T-helper 2 cell (primary cell): ENCODE measurements around the gene CCDC54.
A peak's percentile ranks its signal among the peaks of the same experiment; 100 is the strongest.

Source experiments
- DNase-seq, 5 experiments: peaks; one replicate each; pipeline versions ENCODE4 v3.0.0 to v3.0.0-alpha.2; 2012 to 2022

The CCDC54 gene

GRCh38 chr3:107394502-107394901 lies 17.3 kb downstream of the CCDC54 start:
- DNase-seq = no peak

- DNase-seq = no peak
Measured at GRCh38 chr3:107395066-107395465, 17.8 kb downstream of the CCDC54 start.

- DNase-seq = no peak
Measured at GRCh38 chr3:107401301-107401700, 24.1 kb downstream of the CCDC54 start.

- DNase-seq = no peak
Measured at GRCh38 chr3:107402214-107402613, 25.0 kb downstream of the CCDC54 start.

DNA sequence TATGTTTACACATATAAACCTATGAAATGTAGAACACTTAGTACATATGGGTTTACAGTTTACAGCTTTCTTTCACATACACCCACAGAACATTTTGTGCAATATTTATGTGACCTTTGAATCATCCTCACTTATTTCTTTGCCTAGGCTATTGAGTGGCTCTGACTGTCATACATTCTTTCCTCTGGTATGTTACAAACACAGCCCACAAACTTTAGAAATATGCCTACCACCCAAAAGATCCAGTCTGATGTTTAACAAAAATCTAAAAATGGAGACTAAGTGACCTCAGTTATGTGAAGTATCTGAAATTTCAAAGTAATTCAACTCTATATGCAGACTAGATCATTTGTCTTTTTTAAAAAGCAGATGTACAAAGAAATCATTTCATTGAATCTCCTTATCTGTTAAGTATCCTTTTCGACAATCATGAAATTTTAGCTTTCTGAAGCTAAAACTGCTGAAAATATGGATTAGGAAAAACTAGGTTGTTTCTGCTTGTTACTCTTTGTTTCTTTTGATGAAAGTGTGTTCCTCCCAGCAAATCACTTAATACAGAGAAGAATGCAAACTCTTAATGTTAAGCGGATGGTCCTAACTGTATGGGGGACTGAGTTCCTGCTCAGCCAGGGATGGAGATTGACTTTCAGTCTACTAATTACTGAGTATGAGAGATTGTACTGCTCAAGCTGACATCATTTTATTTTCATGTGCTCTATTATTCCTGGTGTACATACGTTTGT lies 27.7 kb downstream of the CCDC54 start:
- no peak for DNase-seq

DNA sequence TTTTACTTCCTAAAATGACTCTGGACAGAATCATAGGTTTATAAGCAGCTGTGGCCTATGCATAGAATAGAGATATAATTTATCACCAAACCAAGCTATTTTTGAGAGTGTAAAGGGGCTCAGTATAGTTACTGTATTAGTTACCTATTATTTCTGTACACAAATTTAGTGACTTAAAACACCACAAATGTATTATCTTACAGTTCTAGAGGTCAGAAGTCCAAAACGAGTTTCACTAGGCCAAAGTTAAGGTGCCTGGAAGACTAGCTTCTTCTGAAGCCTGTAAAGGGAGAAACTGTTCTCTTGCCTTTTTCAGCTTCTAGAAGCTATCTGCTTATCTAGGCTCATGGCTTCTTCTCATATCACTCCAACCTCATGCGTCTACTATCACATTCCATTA lies 30.1 kb downstream of the CCDC54 start:
- DNase-seq = no peak

DNA sequence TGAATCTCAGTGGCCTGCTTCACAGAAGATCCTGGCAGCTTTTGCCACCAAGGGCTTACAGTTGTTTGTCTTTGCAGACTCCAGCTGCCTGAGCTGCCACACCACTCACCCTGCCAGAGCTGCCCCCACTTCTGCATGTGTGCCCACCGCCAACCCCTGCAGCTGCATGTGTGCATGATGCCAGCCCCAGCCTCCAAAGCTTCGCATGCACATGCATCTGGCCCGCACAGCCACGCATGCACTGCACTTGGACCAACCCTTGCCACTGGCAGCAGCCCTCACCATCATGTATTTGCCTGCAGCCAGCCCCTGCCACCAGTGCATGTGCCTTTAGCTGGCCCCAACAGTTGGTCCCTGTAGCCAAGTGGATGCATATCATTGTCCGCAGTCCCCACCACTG lies 31.3 kb downstream of the CCDC54 start:
- no peak for DNase-seq

DNA sequence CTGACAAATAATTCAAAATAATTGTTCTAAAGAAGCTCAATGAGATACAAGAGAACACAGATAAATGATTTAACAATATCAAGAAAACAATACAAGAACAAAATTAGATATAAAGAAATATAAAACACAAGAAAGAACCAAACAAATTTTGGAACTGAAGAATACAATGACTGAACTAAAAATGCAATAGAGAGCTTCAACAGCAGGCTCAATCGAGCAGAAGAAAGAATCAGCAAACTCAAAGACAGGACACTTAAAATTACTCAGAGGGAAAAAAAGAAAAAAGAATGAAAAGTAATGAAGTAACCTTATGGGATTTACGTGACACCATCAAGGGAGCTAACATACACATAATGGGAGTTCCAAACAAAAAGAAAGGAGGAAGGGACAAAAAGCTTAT lies 32.1 kb downstream of the CCDC54 start:
- DNase-seq = no peak

- no peak for DNase-seq
Measured at GRCh38 chr3:107410606-107411005, 33.4 kb downstream of the CCDC54 start.

- no peak for DNase-seq
Measured at GRCh38 chr3:107411056-107411455, 33.8 kb downstream of the CCDC54 start.

DNA sequence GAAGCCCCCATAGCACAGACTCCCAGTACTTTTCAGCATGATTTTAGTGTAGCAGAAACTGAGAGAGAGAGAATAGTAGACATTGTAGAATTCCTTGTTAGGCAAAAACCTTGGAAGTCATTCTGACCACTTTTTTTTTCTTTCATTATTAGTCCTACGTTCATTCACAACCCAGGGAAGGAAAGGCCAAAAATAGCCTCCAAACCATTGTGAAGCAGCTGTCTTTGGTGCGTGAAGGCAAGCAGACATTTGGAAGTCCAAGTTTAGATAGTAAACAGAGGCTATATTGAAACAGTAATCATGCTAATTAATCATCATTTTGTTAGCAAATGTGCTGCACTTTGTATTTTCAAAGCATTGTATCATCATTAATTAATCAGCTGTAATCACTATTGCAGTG lies 34.5 kb downstream of the CCDC54 start:
- no peak for DNase-seq

DNA sequence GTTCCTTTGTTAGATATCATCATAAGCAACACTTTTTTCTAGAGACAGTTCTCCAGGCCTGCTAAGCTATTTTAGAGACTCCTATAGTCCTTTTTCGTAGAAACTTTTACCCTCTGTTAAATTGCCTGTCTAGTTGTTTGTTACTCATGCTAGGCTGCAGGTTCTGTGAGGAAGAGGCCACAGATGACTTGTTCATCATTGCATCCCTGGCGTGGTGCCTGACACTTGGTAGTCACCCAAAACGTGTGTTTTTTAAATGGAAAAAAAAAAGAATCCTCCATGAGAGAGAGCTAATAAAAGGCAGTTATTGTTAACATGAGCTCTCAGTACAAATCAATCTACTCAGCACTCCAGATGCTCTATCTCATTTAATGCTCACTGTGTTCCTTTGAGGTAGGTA lies 35.1 kb downstream of the CCDC54 start:
- DNase-seq = no peak

- DNase-seq = no peak
Measured at GRCh38 chr3:107413264-107413663, 36.0 kb downstream of the CCDC54 start.

DNA sequence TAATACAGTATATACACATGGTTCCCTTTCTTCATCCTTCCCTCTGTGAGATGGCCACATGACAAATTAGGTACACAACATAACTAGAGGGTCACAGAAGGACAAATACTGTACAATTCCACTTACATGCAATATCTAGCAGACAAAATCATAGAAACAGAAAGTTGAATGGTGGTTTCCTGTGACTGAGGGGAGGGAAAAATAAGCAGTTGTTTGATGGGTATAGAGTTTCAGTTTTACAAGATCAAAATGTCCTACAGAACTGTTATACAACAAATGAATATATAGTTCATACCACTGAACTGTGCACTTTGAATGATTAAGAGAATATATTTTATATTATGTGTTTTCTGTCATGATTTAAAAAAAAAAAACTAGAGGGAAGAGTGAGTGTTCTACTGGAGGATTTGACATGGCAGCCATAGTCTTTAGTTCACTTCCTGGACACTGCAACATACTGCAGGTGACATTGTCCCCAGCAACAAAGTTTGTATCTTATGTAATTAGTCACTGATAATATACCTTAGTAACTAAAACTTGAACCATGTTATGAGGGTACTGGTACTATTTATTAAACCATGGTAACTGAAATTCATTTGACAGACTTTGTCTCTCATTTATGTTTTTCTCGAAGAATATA lies 37.2 kb downstream of the CCDC54 start:
- peak in 1 of 5 experiments; percentile 55 for DNase-seq

GRCh38 chr3:107416138-107416537 lies 38.9 kb downstream of the CCDC54 start:
- no peak for DNase-seq

GRCh38 chr3:107416886-107417285 lies 39.6 kb downstream of the CCDC54 start:
- DNase-seq = no peak

- DNase-seq = peak in 2 of 5 experiments; percentile 16 to 67
Measured at GRCh38 chr3:107421170-107421792, 44.0 kb downstream of the CCDC54 start.

DNA sequence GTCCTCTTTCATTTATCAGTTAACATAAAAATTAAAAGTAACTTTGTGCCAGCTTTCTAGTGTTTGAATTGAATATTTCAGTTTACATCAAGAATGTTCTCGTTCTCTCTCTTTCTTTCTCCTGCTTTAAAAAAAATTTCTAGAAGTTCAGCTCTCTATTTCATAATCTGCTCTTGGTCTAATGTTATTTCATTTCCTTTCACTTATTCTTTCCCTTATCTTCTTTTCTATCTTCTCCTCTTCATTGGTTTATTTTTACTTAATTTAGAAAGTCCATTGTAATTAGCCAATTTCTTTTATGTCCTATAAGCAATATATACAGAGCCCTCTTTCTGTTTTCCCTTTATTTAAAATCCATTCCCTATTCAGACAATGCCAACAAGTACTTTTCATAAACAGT lies 44.6 kb downstream of the CCDC54 start:
- no peak for DNase-seq

DNA sequence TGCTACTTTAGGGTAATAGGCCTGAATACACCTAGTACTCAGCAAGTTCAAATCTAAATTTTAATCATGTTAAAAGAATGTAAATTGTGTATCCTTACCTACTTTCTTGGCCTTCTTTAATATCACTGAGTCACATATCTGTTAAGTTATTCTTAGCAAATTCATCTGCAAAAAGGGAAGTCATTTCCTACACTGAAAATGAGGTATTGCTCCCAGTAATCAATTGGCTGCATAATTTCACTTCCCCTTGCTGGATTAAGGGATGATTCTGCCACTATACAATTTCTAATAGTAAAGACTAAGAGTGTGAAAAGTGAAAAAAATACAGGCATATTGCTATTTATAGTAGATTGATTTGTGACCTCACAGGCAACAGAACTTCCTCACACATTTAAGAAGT lies 47.8 kb downstream of the CCDC54 start:
- no peak for DNase-seq

- no peak for DNase-seq
Measured at GRCh38 chr3:107426223-107426622, 49.0 kb downstream of the CCDC54 start.
